ENCODE measurements around the gene VEZT.
"Not testable (repeated sequence)": the region's sequence is repeated elsewhere in the genome, so short reads cannot be mapped to it uniquely, and the experiment has no call there.

VEZT gene

DNA sequence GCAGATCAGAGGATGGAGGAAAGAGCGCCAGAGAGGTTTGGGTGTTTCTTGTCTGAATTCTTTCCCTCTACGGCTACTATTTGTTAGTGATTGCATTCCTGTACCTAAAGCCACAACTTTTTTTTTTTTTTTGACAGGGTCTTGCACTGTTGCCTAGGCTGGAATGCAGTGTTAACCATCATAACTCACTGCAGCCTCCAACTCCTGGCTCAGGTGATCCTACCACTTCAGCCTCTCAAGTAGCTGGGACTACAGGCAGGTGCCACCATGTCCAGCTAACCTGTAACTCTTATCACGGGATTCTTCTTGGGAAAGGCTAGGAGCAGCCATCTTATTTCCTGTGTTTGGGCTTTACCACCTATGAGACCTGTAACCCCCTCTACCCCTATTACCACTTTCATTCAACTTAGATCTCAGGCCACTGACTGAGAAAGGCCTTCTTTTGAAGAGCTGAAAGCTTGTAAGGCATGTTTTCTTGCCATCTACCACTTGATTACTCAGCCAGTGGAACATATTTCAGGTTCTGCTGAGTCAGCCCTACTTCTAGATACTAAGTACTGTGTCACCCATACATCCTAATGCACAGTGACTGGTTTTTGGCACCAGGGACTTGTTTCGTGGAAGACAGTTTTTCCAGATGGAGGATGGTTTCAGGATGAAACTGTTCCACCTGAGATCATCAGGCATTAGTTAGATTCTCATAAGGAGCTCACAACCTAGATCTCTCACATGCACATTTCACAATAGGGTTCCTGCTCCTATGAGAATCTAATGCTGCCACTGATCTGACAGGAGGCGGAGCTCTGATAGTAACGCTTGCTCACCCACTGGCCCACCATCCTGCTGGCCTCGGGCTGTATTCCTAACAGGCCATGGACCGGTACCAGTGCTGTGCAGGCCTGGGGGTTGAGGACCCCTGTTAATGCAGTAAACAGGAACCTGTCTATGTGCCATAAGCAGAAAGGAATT, 6.9 kb downstream of the VEZT start:
- no peak for DNase-seq (ENCODE audit: low read depth in 2 of 2)

DNA sequence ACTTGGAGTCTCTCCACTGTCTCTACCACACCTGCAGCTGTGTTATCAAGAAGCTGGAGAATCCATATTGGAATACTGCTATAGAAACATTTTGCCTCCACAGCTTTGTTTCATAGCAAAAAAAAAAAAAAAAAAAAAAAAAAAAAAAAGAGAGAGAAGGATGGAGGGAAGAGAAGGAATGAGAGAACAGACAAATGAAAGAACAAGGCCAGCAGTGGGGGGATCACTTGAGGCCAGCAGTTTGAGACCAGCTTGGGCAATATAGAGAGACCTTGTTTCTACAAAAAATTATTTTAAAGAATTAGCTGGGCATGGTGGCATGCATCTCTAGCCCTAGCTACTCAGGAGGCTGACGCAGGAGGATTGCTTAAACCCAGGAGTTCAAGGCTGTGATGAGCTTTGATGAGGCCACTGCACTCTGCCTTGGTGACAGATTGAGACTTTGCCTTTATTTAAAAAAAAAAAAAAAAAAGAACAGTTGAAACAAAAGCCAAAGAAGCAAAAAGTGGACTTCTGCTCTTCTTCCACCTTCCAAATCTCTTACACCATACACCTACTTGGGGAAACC, 8.1 kb downstream of the VEZT start:
- DNase-seq (ENCODE audit: low read depth in 2 of 2), result no peak

DNA sequence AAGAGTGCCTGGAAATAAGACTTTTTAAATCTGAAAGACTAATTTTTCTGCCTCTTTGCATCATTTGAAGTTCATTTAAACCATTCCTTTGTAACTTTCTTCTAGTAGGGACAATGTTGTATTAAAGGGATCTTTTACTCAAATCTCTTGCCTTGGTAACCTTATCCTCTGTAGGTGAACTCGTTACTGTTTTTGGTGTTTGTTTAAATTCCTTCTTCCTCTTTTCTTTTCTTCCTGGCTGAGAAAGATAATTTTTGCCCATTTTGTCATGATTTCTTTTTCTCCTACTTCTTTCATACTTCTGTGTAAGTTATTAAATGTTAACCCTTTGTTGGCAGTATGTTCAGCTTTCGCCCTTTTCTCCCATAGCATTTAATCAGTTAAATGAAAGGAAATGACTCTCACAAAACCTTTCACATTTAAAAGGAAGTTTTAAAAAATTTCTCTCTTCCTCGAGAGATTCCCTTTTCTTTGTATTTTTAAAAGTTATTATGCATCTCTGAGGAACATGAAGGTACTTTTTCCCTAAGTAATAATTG, 10.3 kb downstream of the VEZT start:
- no peak for DNase-seq (ENCODE audit: low read depth in 2 of 2)

DNA sequence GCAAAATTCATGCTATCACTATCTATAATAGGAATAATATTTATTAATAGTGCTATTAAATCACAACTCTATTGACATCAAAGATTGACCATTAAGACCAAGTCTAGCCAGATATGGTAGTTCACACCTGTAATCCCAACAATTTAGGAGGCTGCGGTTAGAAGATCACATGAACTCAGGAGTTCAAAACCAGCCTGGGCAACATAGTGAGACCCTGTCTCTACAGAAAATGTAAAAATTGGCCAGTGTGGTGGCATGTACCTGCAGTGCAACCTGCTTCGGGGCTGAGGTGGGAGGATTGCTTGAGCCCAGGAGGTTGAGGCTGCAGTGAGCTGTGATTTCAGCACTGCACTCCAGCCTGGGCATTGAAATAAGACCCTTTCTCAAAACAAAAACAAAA, 11.0 kb downstream of the VEZT start:
- DNase-seq (ENCODE audit: low read depth in 2 of 2), result no peak

DNA sequence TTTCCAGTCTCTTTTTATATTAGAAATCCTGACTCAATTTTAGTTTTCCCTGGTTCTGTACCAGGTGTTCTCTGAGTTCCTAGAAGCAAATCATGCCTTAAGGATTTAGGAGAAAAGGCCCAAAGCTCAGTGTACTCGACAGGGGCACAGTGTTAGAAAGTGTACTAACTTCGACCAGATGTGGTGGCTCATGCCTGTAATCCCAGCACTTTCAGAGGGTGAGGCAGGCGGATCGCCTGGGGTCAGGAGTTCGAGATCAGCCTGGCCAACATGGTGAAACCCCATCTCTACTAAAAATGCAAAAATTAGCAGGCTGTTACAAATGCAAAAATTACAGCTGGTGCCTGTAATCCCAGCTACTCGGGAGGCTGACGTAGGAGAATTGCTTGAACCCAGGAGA, 12.0 kb downstream of the VEZT start:
- DNase-seq (ENCODE audit: low read depth in 2 of 2), result no peak

DNA sequence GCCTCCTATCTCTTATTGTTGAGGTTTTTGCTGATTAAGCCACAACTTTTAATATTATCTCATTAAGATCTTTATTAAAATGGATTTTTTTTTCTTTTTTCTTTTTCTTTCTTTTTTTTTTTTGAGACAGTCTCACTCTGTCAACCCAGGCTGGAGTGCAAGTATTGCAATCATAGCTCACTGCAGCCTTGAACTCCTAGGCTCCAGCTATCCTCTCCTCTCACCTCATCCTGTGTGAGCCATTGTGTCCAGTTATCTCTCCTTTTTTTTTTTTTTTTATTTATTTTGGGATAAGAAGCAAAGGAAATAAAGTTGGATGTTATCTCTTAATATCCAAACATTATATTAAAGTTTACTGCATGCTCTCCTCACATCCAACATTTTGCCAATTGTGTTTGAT, 12.7 kb downstream of the VEZT start:
- no peak for DNase-seq (ENCODE audit: low read depth in 2 of 2)

DNA sequence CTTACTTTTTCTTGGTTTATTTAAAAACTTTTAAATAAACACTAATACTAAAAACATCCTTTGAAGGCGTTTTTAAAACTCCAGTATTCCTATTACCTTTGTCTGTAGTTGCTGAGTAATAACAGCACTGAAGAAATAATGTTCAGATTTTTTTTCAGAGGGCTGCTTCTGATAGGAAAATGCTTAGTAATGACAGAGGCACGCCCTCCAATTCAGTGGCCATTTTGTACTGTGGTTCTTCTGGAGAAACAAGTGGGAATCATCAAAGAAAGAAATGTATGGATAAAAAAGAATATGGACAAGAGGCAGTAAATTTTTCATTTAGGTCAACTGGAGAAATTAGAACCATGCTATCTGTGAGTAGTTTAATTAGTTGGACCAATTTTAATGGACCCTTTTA, 13.6 kb downstream of the VEZT start:
- no peak for DNase-seq (ENCODE audit: low read depth in 2 of 2)

DNA sequence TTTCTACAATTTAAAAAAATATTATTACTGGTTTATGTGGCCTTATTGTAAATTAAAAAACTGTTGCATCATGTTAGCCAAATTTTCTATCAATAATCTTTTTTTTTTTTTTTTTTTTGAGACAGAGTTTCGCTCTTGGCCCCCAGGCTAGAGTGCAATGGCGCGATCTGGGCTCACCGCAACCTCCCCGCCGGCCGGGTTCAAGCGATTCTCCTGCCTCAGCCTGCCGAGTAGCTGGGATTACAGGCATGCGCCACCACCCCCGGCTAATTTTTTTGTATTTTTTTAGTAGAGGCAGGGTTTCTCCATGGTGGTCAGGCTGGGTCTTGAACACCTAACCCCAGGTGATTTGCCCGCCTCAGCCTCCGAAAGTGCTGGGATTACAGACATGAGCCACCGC, 16.6 kb downstream of the VEZT start:
- DNase-seq (ENCODE audit: low read depth in 2 of 2), result not testable (repeated sequence)

DNA sequence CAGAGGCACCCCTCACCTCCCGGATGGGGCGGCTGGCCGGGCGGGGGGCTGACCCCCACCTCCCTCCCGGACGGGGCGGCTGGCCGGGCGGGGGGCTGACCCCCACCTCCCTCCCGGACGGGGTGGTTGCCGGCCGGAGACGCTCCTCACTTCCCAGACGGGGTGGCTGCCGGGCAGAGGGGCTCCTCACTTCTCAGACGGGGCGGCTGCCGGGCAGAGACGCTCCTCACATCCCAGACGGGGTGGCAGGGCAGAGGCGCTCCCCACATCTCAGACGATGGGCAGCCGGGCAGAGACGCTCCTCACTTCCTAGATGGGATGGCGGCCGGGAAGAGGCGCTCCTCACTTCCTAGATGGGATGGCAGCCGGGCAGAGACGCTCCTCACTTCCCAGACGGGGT, 18.0 kb downstream of the VEZT start:
- not testable (repeated sequence) for DNase-seq (ENCODE audit: low read depth in 2 of 2)

DNA sequence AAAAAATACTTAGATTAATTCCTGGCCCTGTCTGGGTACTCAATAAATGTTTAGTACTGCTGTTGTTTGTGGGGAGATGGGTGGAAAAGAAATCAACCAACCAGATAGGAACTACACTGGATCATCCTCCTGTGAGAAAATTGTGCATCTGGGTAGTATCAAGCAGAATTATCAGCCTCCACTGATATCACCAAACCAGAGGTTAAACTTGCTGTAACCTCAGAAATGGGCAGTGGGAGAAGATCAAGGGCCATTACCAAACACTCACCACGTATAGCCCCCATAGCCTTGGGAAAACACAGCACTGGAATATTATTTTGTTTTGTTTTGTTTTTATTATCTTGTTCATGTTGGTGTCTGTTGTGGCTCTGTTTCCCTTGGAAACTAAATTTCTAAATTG, 19.7 kb downstream of the VEZT start:
- no peak for DNase-seq (ENCODE audit: low read depth in 2 of 2)

DNA sequence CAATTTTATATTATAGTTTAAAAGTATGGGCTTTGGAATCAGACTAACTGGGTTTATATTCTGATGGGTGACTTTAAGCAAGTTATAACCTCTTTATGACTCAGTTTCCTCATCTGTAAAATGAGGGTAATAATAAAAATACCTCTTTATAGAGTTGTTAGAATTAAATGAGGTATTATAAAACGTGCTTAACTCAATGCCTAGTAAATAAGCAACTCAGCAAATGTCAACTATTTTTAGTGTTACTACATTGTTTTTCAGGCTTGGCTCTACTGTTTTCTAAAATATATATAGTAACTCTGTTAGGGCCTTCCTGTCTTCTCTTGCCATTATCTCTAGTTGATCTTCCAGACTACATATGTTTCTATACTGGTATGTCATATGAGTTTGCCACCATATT, 20.5 kb downstream of the VEZT start:
- DNase-seq (ENCODE audit: low read depth in 2 of 2), result no peak

DNA sequence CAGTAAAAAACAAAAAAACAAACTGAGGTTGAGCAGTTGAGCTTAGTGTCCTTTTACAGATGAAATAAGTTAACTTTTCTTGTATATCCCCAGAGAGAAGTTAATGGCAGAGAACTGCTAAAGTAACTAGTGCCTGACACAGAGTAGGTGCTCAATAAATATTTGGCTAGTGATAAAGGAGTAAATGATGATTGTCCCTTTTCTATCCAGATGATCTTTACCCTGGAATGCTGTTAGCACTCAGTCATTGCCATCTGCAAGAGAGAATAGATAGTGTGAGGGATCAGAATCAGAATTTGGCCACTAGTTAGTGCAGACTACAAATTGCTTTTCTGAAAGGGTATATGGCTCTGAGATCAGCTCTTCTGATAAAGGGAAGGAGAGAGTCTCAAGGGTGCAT, 21.6 kb downstream of the VEZT start:
- DNase-seq (ENCODE audit: low read depth in 2 of 2), result no peak

DNA sequence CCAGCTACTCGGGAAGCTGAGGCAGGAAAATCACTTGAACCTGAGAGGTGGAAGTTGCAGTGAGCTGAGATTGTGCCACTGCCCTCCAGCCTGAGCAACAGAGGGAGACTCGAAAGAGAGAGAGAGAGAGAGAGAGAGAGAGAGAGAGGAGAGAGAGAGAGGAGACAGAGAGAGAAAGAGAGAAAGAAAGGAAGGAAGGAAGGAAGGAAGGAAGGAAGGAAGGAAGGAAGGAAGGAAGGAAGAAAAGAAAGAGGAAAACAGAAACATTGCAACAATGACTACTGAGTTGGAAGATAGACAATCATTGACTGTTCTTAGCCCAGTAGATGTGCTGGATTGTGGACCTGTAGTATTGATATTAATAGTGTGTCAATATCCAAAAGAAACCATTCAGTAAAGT, 22.2 kb downstream of the VEZT start:
- not testable (repeated sequence) for DNase-seq (ENCODE audit: low read depth in 2 of 2)

DNA sequence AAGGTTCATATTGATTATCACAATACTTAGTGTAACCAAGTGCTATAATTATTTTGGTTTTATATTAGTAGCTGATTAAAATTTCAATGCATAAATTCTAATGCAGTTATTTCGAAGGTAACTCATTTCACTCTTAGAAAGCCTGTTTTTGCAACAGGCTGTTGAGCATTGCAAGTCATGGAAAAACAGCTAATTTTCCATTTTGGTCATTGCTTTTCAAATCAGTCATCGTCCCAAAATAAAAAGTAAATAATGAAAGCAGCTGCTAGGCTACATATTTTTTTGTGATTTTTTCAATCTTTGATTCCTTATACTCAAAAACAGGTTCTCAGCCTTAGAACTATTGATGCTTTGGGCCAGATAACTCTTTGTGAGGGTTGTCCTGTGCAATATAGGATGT, 22.9 kb downstream of the VEZT start:
- DNase-seq (ENCODE audit: low read depth in 2 of 2), result no peak

DNA sequence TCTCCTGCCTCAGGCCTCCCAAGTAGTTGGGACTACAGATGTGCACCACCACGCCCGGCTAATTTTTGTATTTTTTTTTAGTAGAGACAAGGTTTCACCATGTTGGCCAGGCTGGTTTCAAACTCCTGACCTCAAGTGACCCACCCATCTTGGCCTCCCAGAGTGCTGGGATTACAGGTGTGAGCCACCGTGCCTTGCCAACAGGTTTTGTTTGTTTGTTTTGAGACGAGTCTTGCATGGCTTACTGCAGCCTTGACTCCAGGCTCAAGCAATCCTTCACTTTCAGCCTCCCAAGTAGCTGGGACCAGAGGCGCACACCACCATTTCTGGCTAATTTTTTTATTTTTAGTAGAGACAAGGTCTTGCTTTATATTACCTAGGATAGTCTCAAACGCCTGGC, 23.5 kb downstream of the VEZT start:
- not testable (repeated sequence) for DNase-seq (ENCODE audit: low read depth in 2 of 2)

DNA sequence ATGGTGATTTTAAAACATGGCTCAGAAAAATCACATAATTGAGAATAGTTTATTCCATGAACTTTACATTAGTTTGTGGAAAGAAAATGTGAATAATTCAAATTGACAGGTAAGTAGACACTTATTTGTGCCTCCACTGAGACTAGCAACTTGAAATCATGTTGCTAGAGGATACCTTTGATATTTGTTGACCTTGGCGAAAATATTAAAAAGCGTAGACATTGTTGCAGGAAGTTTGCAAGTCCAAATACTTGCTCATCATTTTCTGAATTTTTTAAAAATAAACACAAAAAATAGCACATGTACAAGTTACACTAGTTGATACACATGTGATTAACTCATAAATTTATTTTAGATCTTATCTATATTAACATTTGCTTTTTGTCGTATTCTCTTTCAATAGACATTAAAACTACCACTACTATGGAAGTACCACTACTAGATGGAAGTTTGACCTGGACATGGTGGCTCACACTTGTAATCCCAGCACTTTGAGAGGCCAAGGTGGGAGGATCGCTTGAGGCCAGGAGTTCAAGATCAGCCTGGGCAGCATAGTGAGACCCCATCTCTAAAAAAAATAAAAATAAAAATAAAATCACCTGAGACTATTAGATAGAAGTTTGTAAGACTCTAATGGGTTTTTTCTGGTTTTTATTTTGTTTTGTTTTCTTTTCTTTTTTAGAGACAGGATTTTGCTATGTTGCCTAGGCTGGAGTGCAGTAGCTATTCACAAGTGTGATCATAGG, 24.3 kb downstream of the VEZT start:
- DNase-seq (ENCODE audit: low read depth in 2 of 2), result no peak

DNA sequence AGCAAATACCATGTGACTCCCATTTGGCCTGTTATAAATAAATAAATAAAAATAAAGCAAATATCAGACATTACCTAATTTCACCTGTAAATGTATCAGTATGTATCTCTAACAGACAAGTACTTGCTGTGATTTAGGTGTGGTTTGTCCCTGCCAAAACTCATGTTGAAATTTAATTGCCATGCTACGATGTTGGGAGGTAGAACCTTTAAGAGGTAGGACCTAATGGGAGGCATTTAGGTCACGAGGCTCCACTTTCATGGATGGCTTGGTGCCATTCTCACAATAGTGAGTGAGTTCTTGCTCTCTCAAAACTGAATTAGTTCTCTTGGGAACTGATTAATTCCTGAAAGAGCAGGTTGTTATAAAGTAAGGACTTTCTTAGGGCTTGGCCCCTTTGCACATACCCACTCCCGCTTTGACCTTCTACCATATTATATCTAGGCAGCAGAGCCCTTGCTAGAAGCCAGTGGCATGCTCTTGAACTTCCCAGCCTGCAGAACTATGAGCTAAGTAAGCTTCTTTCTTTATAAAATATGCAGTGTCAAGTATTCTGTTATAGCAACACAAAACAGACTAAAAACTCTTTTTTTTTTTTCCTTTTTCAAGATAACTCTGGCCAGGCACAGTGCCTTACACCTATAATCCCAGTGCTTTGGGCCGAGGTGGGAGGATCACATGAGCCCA, 26.0 kb downstream of the VEZT start:
- DNase-seq (ENCODE audit: low read depth in 2 of 2), result no peak

DNA sequence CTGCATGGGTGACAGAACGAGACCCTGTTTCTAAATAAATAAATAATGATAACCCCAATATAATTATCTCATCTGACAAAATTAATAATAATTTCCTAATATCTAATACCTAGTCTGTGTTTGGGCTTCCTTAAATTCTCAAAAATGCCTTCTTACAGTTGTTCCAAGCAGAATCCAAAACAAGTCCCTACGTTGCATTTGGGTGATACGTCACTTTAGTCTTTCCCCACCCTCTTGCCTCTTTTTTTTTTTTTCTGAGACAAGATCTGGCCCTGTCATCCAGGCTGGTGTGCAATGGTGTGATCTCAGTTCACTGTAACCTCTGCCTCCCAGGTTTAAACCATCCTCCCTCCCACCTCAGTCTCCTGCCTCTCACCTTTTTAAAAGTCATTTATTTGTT, 26.7 kb downstream of the VEZT start:
- no peak for DNase-seq (ENCODE audit: low read depth in 2 of 2)

DNA sequence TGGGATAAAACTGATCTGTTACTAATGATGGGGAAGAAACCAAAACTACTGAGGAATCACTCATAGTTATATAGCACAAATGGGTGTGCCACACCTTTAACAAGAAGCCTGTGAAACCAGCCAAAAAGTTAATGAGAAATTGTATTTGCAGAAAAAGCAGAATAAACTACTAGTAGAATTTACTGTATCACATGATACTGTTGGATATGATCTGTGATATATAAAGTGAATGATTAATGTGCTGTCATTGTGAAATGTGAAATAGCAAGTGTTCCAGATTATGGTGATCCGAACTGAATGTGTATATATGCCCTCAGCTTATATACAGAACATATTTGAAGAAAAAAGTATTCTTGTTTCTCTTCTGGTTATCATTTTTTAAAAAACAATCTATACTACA, 30.5 kb downstream of the VEZT start:
- DNase-seq (ENCODE audit: low read depth in 2 of 2), result no peak

DNA sequence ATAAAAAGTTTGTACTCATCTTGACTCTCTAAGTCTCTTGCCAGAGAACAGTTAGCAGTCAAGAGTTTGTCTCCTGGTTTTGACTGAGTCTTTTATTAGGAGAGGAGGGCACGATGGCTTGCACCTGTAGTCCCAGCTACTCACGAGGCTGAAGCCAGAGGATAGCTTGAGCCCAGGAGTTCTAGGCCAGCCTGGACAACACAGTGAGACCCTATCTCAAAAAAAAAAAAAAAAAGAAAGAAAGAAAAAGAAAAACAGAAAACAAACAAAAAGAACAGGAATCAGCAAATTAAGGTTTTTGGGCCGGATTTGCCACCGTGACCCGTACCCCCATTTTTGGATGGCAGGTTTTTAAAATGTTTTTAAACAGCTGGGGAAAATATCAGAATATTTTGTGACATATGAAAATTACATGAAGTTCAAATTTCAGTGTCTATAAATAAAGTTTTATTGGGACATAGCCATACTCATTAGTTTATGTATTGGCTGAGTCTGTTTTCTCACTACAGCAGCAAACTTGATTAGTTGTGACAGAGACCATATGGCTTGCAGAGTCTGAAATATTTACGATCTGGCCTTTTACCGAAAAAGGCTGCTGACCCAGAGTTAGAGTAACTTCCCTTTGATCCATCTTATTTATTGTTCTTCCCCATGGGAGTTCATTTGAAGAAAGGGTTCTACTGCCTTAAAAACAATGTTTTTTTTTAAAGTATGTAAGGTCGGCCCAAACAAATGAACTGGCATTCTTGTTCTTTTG, 31.2 kb downstream of the VEZT start:
- no peak for DNase-seq (ENCODE audit: low read depth in 2 of 2)

DNA sequence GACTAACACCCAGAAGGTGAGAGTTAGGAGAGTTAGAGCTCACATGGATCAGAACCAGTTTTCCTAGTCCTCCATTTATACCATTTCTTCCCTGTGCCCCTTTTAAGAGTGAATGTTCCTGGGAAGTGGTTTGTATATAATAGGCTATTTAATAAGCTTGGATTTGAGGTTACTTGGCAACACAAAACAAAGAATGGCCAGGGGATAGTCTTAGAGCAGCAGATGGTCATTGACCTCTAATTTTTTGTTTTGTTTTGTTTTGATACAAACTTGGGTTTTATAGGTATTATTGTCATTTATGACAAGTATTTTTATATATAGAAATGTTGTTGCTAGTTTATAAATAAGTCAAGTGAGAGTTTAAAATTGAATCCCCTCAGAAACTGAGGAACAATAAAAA, 35.8 kb downstream of the VEZT start:
- DNase-seq (ENCODE audit: low read depth in 2 of 2), result no peak
